Upper lobe of left lung (tissue), 4 donors: Measurements from ENCODE around the gene FAM83G.

ENCODE experiments used
- CTCF ChIP-seq, 6 experiments: fragments of 450-650 bp in 4 of 6; fragments of 200-600 bp in 2 of 6; sonication (generic) in 2 of 6; IDR thresholded peaks; one replicate each; pipeline ENCODE4 v1.5.1; 2016 to 2019; ENCODE audit warnings: antibody characterized with exemption in 6 of 6
- POLR2A ChIP-seq, 4 donors: fragments of 450-650 bp; IDR thresholded peaks; one replicate each; pipeline ENCODE4 v1.5.1; 2016 to 2017; ENCODE audit warnings: antibody characterized with exemption in 4 of 4, mild to moderate bottlenecking in 2 of 4

GRCh38 chr17:18978050-18978449 lies 26.5 kb downstream of the FAM83G start:
- TF ChIP-seq CTCF (IDR thresholded peaks at IDR 0.05) (no peak), POLR2A (IDR thresholded peaks at IDR 0.05) (no peak)
